Left ventricle myocardium superior (tissue), 1 donor: ENCODE data around the gene ERV3-1. TPM values are rescaled to one million over a fixed set of nuclear protein-coding genes. Genes with fewer than 3 reads are reported as not detected.
"Not testable (repeated sequence)": the region's sequence is repeated elsewhere in the genome, so short reads cannot be mapped to it uniquely, and the experiment has no call there.

Experiments used
- ATAC-seq: fragments of 200-7000 bp; cut with Tn5 transposase; one replicate; pipeline ENCODE4 v1.9.1; 2020; ENCODE audit warnings: mild to moderate bottlenecking, moderate library complexity
- DNase-seq: peaks from one replicate; pipeline ENCODE4 v3.0.0-alpha.2; 2020
- intact Hi-C: fragments of 100-400 bp; cut with micrococcal nuclease; formaldehyde crosslinking; loops from one replicate; pipeline ENCODE4 v1.11.0; 2022
- total RNA-seq: library from RNA; stranded (reverse); fragmentation: NEBNext Ultra II Directional; extraction: Animal tissue kit (Norgen Biotek cat#: 25700); gene quantifications from one replicate; pipeline ENCODE4 v1.2.1, GENCODE V29; 2021
- donor health status: DM: no; HTN: yes; CAD: no; lungs with severe emphysema.

Gene ERV3-1
- total RNA-seq, 1 donor from 2014 or later, result 5.8 TPM

- DNase-seq (no peak), ATAC-seq (peak; percentile 51)
- intact Hi-C loops, result no loop called here
Measured at GRCh38 chr7:64947252-64948000, 59.1 kb downstream of the ERV3-1 start.

- no peak for DNase-seq
- intact Hi-C loops, result no loop called here
- peak; percentile 36 for ATAC-seq
Measured at GRCh38 chr7:64946772-64947171, 59.7 kb downstream of the ERV3-1 start.

- intact Hi-C loops, result no loop called here
- DNase-seq, result no peak
- ATAC-seq, result no peak
Measured at GRCh38 chr7:64945503-64946175, 60.8 kb downstream of the ERV3-1 start.

- ATAC-seq, DNase-seq, intact Hi-C loops: not testable (repeated sequence)
Measured at GRCh38 chr7:64944667-64945502, 61.6 kb downstream of the ERV3-1 start.

Other genes with a start within 250 kb of the ERV3-1 start
- gene ZNF138, start 212.3 kb downstream of the ERV3-1 start, total RNA-seq, result 4.8 TPM
- 2.4 TPM for gene ZNF273, start 103.4 kb downstream of the ERV3-1 start, total RNA-seq
- 2.8 TPM for gene ZNF117, start 15.7 kb downstream of the ERV3-1 start, total RNA-seq